Ascending aorta (tissue), 2 donors: ENCODE results near the gene MAD2L1BP. TPM values are rescaled to one million over a fixed set of nuclear protein-coding genes. Genes with fewer than 3 reads are reported as not detected.

Source experiments
- DNase-seq, 2 donors: peaks; one replicate each; pipeline ENCODE4 v3.0.0-alpha.2; 2019; ENCODE audit warnings: low spot score in 2 of 2
- H3K27ac ChIP-seq, 2 donors: fragments of 200-600 bp; sonication (generic); one replicate each; pipeline ENCODE4 v1.5.1; 2016 to 2017; ENCODE audit warnings: mild to moderate bottlenecking in 1 of 2
- H3K27me3 ChIP-seq: fragments of 200-600 bp; sonication (generic); one replicate; pipeline ENCODE4 v1.5.1; 2017
- H3K36me3 ChIP-seq, 2 donors: fragments of 200-600 bp; sonication (generic); one replicate each; pipeline ENCODE4 v1.5.1; 2016
- H3K4me1 ChIP-seq, 2 donors: fragments of 200-600 bp; sonication (generic); one replicate each; pipeline ENCODE4 v1.5.1; 2016 to 2017; ENCODE audit warnings: mild to moderate bottlenecking in 1 of 2
- H3K4me3 ChIP-seq, 2 donors: fragments of 200-600 bp; sonication (generic); one replicate each; pipeline ENCODE4 v1.5.1; 2016 to 2017; ENCODE audit warnings: mild to moderate bottlenecking in 1 of 2
- H3K9me3 ChIP-seq, 2 donors: fragments of 200-600 bp; sonication (generic); one replicate each; pipeline ENCODE4 v1.5.1; 2016
- intact Hi-C: fragments of 100-400 bp; cut with DNase I; formaldehyde crosslinking; loops from one replicate; pipeline ENCODE4 v1.15.1; 2023
- total RNA-seq: library from RNA; depleted of rRNA; stranded (reverse); fragments of >200 nt; gene quantifications from one replicate; pipeline ENCODE4 v1.1.0, GENCODE V29; 2016
- TF ChIP-seq, protein P1 (sequence below), 3 experiments: fragments of 200-600 bp in 2 of 3; fragments of 450-650 bp in 1 of 3; sonication (generic) in 2 of 3; IDR thresholded peaks; one replicate each; pipeline ENCODE4 v1.5.1; 2016 to 2019; ENCODE audit warnings: antibody characterized with exemption in 3 of 3, mild to moderate bottlenecking in 1 of 3, moderate library complexity in 1 of 3

MAD2L1BP gene
- total RNA-seq, 1 donor from 2014 or later = 15.0 TPM

DNA sequence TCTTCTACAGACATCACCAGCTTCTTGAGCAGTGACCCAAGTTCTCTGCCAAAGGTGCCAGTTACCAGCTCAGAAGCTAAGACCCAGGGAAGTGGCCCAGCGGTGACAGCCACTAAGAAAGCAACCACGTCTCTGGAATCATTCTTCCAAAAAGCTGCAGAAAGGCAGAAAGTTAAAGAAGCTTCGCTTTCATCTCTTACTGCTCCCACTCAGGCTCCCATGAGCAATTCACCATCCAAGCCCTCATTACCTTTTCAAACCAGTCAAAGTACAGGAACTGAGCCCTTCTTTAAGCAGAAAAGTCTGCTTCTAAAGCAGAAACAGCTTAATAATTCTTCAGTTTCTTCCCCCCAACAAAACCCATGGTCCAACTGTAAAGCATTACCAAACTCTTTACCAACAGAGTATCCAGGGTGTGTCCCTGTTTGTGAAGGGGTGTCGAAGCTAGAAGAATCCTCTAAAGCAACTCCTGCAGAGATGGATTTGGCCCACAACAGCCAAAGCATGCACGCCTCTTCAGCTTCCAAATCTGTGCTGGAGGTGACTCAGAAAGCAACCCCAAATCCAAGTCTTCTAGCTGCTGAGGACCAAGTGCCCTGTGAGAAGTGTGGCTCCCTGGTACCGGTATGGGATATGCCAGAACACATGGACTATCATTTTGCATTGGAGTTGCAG lies 21.8 kb upstream of the MAD2L1BP start:
- TF ChIP-seq, protein P1, sequence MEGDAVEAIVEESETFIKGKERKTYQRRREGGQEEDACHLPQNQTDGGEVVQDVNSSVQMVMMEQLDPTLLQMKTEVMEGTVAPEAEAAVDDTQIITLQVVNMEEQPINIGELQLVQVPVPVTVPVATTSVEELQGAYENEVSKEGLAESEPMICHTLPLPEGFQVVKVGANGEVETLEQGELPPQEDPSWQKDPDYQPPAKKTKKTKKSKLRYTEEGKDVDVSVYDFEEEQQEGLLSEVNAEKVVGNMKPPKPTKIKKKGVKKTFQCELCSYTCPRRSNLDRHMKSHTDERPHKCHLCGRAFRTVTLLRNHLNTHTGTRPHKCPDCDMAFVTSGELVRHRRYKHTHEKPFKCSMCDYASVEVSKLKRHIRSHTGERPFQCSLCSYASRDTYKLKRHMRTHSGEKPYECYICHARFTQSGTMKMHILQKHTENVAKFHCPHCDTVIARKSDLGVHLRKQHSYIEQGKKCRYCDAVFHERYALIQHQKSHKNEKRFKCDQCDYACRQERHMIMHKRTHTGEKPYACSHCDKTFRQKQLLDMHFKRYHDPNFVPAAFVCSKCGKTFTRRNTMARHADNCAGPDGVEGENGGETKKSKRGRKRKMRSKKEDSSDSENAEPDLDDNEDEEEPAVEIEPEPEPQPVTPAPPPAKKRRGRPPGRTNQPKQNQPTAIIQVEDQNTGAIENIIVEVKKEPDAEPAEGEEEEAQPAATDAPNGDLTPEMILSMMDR (IDR thresholded peaks at IDR 0.05) = no peak
- Histone ChIP-seq H3K36me3 (peaks cover 13 to 49% of the 10 kb centered on the region in 2 donors), H3K9me3 (no peaks in the 10 kb centered on the region), H3K4me3 (no peak overlapping the region), H3K27me3 (no peaks in the 10 kb centered on the region), H3K27ac (no peak overlapping the region), H3K4me1 (no peaks in the 10 kb centered on the region)
- no peak for DNase-seq
- intact Hi-C loops = no loop called here

DNA sequence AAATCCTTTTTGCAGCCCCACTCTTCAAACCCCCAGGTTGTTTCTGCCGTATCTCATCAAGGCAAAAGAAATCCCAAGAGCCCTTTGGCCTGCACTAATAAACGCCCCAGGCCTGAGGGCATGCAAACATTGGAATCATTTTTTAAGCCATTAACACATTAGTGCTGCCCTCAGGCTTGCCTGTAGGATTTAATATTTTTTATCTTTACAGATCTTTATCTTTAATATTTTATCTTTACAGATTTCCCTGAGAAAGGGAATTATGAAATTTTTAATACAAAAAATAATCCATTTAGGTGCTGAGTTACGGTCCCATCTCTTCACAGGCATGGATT lies 21.3 kb upstream of the MAD2L1BP start:
- no peak overlapping the region for H3K27ac ChIP-seq
- H3K9me3 ChIP-seq = no peaks in the 10 kb centered on the region
- H3K4me1 ChIP-seq = no peaks in the 10 kb centered on the region
- H3K4me3 ChIP-seq = no peak overlapping the region
- intact Hi-C loops = no loop called here
- DNase-seq = no peak
- H3K27me3 ChIP-seq = no peaks in the 10 kb centered on the region
- TF ChIP-seq, protein P1 (IDR thresholded peaks at IDR 0.05) = no peak
- H3K36me3 ChIP-seq = peaks cover 13 to 49% of the 10 kb centered on the region in 2 donors

DNA sequence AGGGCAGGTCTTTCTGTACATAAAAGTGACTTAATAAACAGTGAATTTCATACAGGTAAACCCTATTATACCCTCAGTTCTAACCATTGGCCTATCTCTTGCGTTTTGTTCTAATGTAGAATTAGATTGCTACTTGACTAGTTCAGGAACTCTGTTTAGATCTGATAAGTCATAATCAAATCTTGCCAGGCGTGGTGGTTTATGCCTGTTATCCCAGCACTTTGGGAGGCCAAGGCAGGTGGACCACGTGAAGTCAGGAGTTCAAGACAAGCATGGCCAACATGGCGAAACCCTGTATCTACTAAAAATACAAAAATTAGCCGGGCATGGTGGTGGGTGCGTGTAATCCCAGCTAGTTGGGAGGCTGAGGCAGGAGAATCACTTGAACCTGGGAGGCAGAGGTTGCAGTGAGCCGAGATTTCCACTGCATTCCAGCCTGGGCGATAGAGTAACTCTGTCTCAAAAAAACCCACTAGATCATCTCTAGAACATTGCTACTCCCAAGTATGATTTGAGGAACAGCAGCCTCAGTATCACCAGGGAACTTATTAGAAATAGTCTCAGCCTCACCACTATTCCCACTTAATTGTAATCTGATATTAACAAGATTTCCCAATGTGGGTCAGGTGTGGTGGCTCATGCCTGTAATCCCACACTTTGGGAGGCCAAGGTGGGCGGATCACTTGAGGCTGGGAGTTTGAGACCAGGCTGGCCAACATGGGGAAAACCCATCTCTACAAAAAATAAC lies 18.7 kb upstream of the MAD2L1BP start:
- no peaks in the 10 kb centered on the region for H3K4me1 ChIP-seq
- H3K27ac ChIP-seq = no peak overlapping the region
- H3K27me3 ChIP-seq = no peaks in the 10 kb centered on the region
- peaks cover 20 to 60% of the 10 kb centered on the region in 2 donors for H3K36me3 ChIP-seq
- H3K9me3 ChIP-seq = no peaks in the 10 kb centered on the region
- no peak for DNase-seq
- intact Hi-C loops = no loop called here
- TF ChIP-seq, protein P1 (IDR thresholded peaks at IDR 0.05) = no peak
- no peak overlapping the region for H3K4me3 ChIP-seq

DNA sequence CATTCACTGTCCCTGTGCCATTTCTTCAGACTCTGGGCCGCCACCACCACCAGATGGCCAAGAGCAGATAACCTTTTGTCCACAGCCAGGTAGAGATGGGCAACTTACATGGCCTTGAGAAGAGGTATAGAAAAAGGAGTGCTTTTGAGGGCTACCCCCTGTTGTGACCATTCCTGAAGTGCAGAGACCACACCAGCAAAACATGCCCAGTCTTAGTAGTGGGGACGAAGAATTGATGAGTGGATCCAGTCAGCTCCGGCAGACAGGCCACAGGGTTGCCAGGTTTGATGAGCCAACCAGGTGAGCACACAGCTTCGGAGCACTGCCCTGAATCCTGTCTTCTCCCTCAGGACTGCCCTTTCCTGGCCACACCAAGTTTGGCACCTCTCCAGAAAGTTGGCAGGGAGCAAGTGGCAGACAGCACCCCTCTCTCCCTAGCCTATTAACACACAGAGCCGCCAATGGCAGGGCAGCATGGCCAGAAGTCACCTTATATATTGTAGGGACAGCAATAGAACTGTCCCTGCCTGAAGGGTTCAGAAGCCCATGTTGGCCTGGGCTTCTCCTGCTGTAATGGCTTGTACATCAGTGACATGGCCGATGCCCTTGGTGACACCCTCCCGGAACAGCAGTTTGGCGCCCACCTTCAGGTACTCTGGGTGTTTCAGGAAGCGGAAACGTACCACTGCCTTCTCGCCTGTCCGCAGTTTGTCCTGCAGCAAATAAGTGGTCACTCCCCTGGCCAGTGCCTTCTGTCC lies 14.4 kb upstream of the MAD2L1BP start:
- Histone ChIP-seq H3K4me1 (no peaks in the 10 kb centered on the region), H3K27me3 (no peaks in the 10 kb centered on the region), H3K4me3 (no peak overlapping the region), H3K9me3 (no peaks in the 10 kb centered on the region), H3K36me3 (peaks cover 49 to 70% of the 10 kb centered on the region in 2 donors), H3K27ac (no peak overlapping the region)
- TF ChIP-seq, protein P1 (IDR thresholded peaks at IDR 0.05) = no peak
- no peak for DNase-seq
- intact Hi-C loops = loop anchor here (10.0 kb wide), 1 partner anchor 1836 kb away; the partner anchor contains the start of genes PRICKLE4 and TOMM6

DNA sequence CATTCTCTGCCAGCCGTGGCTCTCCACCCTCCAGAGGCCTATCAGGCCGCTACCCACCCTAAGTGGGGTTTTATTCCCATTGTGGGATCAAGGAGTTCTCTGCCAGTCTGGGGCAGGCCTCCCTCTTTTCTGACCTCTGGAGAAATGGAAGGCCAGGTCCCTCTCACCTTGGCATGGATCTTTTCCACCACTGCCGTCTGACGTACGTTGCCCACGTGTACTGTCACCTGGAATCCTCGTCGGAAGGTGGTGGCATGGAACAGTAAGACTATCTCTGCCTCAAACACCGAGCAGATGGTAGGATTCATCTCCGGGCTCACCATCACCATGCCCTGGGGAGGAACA lies 13.8 kb upstream of the MAD2L1BP start:
- peaks cover 2 to 4% of the 10 kb centered on the region in 2 donors for H3K4me1 ChIP-seq
- no peak overlapping the region for H3K4me3 ChIP-seq
- DNase-seq = no peak
- H3K36me3 ChIP-seq = peaks cover 49 to 70% of the 10 kb centered on the region in 2 donors
- TF ChIP-seq, protein P1 (IDR thresholded peaks at IDR 0.05) = no peak
- intact Hi-C loops = loop anchor here (10.0 kb wide), 1 partner anchor 1837 kb away; the partner anchor contains the start of genes PRICKLE4 and TOMM6
- no peaks in the 10 kb centered on the region for H3K9me3 ChIP-seq
- no peaks in the 10 kb centered on the region for H3K27me3 ChIP-seq
- no peak overlapping the region for H3K27ac ChIP-seq
